ENCODE measurements around the gene FAM83C.

FAM83C gene

DNA sequence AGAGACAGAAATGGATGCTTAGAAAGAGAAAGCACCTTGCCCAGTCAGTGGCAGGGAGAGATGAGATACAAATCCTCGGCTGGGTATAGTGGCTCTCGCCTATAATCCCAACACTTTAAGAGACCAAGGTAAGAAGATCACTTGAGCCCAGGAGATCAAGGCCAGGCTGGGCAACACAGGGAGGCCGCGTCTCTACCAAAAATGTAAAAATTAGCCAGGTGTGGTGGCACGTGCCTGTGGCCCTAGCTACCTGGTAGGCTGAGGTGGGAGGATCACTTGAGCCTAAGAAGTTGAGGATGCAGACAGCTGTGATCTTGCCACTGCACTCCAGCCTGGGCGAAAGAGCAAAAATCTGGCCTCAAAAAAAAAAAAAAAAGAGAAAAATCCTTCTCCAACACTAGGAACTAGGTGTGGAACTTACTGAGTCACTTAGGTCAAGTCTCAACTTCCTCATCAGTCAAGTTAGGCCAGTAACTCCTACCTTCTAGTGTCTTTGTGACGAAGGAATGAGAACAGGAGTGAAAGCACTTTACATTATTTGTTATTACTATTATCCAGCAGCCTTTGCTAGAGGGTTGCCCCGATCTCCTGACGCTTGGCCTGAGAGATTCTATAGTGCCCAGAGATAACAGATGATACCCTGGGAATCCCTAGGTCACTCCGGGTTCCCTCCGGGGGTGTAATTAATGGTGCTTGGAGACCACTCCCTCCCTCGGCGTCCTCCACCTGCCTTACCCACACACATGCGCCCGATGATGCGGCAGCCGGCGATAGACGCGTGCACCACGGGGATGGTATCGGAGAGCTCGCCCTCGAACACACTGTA is 8.6 kb downstream of the FAM83C start:
- TF ChIP-seq, protein P1, sequence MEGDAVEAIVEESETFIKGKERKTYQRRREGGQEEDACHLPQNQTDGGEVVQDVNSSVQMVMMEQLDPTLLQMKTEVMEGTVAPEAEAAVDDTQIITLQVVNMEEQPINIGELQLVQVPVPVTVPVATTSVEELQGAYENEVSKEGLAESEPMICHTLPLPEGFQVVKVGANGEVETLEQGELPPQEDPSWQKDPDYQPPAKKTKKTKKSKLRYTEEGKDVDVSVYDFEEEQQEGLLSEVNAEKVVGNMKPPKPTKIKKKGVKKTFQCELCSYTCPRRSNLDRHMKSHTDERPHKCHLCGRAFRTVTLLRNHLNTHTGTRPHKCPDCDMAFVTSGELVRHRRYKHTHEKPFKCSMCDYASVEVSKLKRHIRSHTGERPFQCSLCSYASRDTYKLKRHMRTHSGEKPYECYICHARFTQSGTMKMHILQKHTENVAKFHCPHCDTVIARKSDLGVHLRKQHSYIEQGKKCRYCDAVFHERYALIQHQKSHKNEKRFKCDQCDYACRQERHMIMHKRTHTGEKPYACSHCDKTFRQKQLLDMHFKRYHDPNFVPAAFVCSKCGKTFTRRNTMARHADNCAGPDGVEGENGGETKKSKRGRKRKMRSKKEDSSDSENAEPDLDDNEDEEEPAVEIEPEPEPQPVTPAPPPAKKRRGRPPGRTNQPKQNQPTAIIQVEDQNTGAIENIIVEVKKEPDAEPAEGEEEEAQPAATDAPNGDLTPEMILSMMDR (IDR thresholded peaks at IDR 0.05; ENCODE audit: insufficient read depth, low read depth, low read length, missing control alignments) = no peak

DNA sequence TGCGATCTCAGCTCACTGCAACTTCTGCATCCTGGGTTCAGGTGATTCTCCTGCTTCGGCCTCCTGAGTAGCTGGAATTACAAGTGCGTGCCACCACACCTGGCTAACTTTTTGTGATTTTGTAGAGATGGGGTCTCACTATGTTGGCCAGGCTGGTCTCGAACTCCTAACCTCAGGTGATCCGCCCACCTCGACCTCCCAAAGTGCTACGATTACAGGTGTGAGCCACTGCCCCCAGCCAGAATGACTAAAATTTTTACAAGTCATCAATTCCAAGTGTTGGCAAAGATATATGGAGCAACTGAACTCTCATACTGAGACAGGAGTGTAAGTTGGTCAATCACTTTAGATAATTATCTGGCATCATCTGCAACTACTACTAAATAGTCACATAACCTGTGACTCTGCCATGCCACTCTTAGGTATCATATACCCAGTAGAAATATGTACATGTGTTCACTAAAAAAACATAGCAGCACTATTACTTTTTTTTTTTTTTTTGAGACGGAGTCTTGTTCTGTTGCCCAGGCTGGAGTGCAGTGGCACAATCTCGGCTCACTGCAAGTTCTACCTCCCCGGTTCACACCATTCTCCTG is 10.6 kb downstream of the FAM83C start:
- DNase-seq (ENCODE audit: low read depth) = no peak
- H3K4me3 ChIP-seq (ENCODE audit: low read depth, low read length) = no peak overlapping the region
- TF ChIP-seq, protein P1 (IDR thresholded peaks at IDR 0.05; ENCODE audit: insufficient read depth, low read depth, low read length, missing control alignments) = no peak

More for the DNA sequence above, 8.6 kb downstream of the FAM83C start:
- H3K4me3 ChIP-seq (ENCODE audit: low read depth, low read length) = peak overlapping the region; percentile 93
- no peak for DNase-seq (ENCODE audit: low read depth)

DNA sequence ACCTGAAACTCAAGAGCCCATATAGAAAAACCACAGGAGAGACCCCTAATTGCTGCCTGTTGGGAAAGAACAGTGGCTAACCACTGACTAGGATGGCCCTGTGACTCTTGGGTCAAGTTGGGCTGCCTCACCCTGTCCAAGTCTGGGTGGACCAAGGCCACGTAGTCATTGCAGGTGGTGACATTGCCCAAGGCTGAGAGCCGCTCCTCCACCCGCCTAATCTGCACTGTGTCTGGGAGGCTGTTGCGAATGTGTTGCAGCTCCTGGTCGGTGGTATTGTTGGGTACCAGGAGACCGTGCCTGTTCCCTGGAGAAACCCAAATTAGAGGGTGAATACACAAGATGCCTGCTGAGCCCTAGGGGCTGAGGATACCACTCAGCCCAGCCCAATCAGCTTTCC is 11.7 kb downstream of the FAM83C start:
- no peak overlapping the region for H3K4me3 ChIP-seq (ENCODE audit: low read depth, low read length)
- no peak for DNase-seq (ENCODE audit: low read depth)
- TF ChIP-seq, protein P1 (IDR thresholded peaks at IDR 0.05; ENCODE audit: insufficient read depth, low read depth, low read length, missing control alignments) = no peak

DNA sequence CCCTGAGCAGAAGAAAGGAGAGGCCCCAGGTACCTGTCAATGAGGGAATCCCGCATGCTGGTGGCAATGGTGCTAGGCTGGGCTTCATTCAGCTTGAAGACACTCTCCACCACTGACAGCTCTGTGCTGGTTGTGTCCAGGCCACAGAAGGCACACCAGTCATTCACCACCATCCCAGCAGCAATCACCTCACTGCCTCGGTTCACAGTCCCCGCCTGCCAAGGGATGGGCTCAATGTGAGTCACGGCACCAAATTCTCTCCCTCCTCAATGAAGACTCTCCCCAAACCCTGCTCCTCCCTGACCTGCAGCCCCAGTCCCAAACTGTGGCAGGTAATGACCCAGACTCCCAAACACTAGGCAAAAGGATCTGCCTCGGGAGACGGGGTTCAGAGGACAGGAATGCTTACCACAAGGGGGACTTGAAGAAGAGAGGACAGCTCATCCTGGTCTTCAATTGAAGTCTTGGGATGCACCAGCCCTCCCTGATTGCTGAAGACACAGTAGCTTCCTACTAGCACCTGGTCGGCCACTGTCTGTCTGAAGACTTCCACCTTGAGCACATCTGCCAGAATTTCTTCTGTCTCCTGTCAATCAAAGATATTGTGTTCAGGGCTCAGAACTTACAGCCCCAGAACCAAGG is 12.6 kb downstream of the FAM83C start:
- TF ChIP-seq, protein P1 (IDR thresholded peaks at IDR 0.05; ENCODE audit: insufficient read depth, low read depth, low read length, missing control alignments) = no peak
- no peak overlapping the region for H3K4me3 ChIP-seq (ENCODE audit: low read depth, low read length)
- DNase-seq (ENCODE audit: low read depth) = no peak

DNA sequence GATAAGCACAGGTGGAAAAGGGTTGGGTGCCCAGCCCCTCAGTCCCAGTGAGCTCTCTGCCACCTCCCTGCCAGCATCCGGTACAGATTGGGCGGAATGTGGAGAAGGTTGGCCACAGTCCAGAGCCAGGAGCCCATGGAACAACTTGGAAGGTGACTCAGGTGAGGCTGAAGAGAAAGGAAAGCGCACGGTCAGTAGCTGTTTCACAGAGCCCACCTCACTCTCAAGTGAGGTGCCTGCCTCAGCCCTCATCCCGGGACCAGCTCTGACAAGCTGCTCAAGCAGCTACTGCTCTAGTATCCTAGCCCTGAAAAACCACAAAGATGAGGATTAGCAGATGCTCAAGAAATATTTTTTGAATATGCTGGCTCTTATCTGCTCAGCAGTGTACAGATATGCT is 13.2 kb downstream of the FAM83C start:
- no peak for DNase-seq (ENCODE audit: low read depth)
- H3K4me3 ChIP-seq (ENCODE audit: low read depth, low read length) = no peak overlapping the region
- TF ChIP-seq, protein P1 (IDR thresholded peaks at IDR 0.05; ENCODE audit: insufficient read depth, low read depth, low read length, missing control alignments) = no peak

DNA sequence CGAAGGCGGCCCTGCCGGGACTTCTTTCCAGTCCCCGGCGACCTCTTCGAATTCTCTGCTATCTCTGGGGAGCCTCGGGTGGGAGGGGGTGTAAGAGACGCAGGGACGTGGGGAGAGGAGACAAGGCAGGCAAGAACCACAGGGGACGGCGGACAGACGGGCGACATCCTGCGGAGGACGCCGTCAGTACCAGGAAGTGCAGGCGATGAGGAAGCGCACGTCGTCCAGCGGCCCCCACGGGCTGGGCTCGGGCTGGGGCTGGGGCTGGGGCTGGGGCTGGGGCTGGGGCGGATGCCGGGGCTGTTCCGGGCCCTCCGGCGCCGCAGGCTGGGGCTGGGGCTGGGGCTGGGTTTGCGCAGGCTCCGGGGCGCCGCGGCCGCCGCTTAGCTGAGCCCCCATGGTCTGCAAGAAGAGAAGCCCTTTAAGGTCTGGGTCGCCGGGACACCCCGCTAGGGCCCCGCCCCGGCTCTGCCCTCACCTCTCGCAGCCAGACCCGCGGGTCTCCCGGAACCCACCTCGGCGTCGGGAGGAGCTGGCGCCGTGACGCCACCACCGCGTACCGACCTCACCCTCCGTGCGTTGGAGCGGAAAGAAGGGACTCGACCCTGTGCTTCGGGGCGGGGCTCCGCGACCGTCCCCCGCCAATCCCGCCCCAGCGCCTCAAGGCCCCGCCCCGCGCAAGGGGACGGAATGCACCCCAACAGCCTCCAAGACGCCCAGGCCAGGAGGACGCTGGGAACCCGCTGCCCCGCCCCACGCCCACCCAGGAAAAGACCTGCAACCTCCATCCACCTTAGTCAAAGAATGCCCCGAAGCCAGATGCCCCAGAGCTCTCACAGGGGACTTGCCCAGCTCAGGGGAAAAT is 14.5 kb downstream of the FAM83C start, which contains the start of gene MMP24OS:
Gene MMP24OS, minus strand, starts transcription at position 592 of the 865 bp plus-strand sequence. Its CDS starts 193 bp downstream, at position 399.
- TF ChIP-seq, protein P1 (IDR thresholded peaks at IDR 0.05; ENCODE audit: insufficient read depth, low read depth, low read length, missing control alignments) = peak; percentile 21
- peak; percentile 96 for DNase-seq (ENCODE audit: low read depth)
- peak within 1 kb of the TSS; percentile 89 for H3K4me3 ChIP-seq (ENCODE audit: low read depth, low read length)
